Astrocyte (in vitro differentiated cells and primary cell): ENCODE data around the gene CDC42BPA.

ENCODE experiments used
- CTCF ChIP-seq: IDR thresholded peaks from 2 replicates; pipeline ENCODE4 v1.5.1; 2011; ENCODE audit warnings: low read depth, mild to moderate bottlenecking, inconsistent platforms, low read length, moderate library complexity; ENCODE audit not compliant: insufficient read depth
- EZH2 ChIP-seq: IDR thresholded peaks from 2 replicates; pipeline ENCODE4 v1.6.1; 2012; ENCODE audit warnings: mild to moderate bottlenecking, low read length, inconsistent platforms; ENCODE audit not compliant: insufficient read depth

- TF ChIP-seq CTCF (no peak), EZH2 (no peak)
Observed at GRCh38 chr1:227037121-227037520, 281.2 kb downstream of the CDC42BPA start.
